ENCODE data around the gene ARSK. TPM values are rescaled to one million over a fixed set of nuclear protein-coding genes. Genes with fewer than 3 reads are reported as not detected.

Gene ARSK
- total and polyA plus RNA-seq, 12 donors, result 2.3 to 15.3 (median 7.7) TPM

- no peak for TF ChIP-seq POLR2A (IDR thresholded peaks at IDR 0.05)
- no peak for TF ChIP-seq CTCF (IDR thresholded peaks at IDR 0.05)
- 76 to 88% (median 79%) methylated on average over 3 of the region's 3 CpGs for WGBS, 4 donors
- no peak overlapping the region for H3K4me3 ChIP-seq
- H3K9me3 ChIP-seq (replicated peaks in 1 of 3), result no peaks in the 10 kb centered on the region
- DNase-seq, result no peak
- H3K27ac ChIP-seq, result no peak overlapping the region
- no peaks in the 10 kb centered on the region for H3K4me1 ChIP-seq (replicated peaks in 1 of 2)
- no peaks in the 10 kb centered on the region for H3K36me3 ChIP-seq (replicated peaks in 1 of 2)
- H3K27me3 ChIP-seq, result no peaks in the 10 kb centered on the region
- intact Hi-C loops (cut with DNase I), result no loop called here
Observed at GRCh38 chr5:95609711-95610110, 54.8 kb downstream of the ARSK start.

GRCh38 chr5:95610546-95610945, 55.6 kb downstream of the ARSK start:
- no peaks in the 10 kb centered on the region for H3K36me3 ChIP-seq (replicated peaks in 1 of 2)
- no peak overlapping the region for H3K4me3 ChIP-seq
- no peaks in the 10 kb centered on the region for H3K9me3 ChIP-seq (replicated peaks in 1 of 3)
- WGBS, 4 donors, result 93 to 97% (median 94%) methylated on average over 7 of the region's 7 CpGs
- intact Hi-C loops (cut with DNase I), result no loop called here
- H3K4me1 ChIP-seq (replicated peaks in 1 of 2), result no peaks in the 10 kb centered on the region
- H3K27me3 ChIP-seq, result no peaks in the 10 kb centered on the region
- TF ChIP-seq POLR2A (IDR thresholded peaks at IDR 0.05) (no peak), CTCF (IDR thresholded peaks at IDR 0.05) (no peak)
- no peak for DNase-seq
- no peak overlapping the region for H3K27ac ChIP-seq

GRCh38 chr5:95611396-95611795, 56.5 kb downstream of the ARSK start:
- intact Hi-C loops (cut with DNase I), result no loop called here
- Histone ChIP-seq H3K4me1 (replicated peaks in 1 of 2) (no peaks in the 10 kb centered on the region), H3K27me3 (no peaks in the 10 kb centered on the region), H3K9me3 (replicated peaks in 1 of 3) (no peaks in the 10 kb centered on the region), H3K4me3 (no peak overlapping the region), H3K27ac (no peak overlapping the region), H3K36me3 (replicated peaks in 1 of 2) (no peaks in the 10 kb centered on the region)
- TF ChIP-seq CTCF (IDR thresholded peaks at IDR 0.05) (no peak), POLR2A (IDR thresholded peaks at IDR 0.05) (no peak)
- no peak for DNase-seq
- 85 to 90% (median 89%) methylated on average over 3 of the region's 3 CpGs for WGBS, 4 donors

GRCh38 chr5:95613514-95613913, 58.6 kb downstream of the ARSK start:
- 94 to 100% (median 98%) methylated on average over 1 of the region's 1 CpG for whole genome bisulfite sequencing, 4 donors
- DNase-seq, result no peak
- intact Hi-C loops (cut with DNase I), result no loop called here
- H3K36me3 ChIP-seq (replicated peaks in 1 of 2), result no peaks in the 10 kb centered on the region
- no peak overlapping the region for H3K4me3 ChIP-seq
- H3K9me3 ChIP-seq (replicated peaks in 1 of 3), result no peaks in the 10 kb centered on the region
- TF ChIP-seq POLR2A (IDR thresholded peaks at IDR 0.05) (no peak), CTCF (IDR thresholded peaks at IDR 0.05) (no peak)
- H3K27ac ChIP-seq, result no peak overlapping the region
- no peaks in the 10 kb centered on the region for H3K4me1 ChIP-seq (replicated peaks in 1 of 2)
- no peaks in the 10 kb centered on the region for H3K27me3 ChIP-seq
